DMS 273 (cell line): Measurements from ENCODE around the gene GPR137.

Source experiments
- DNase-seq: peaks from one replicate; lab custom pipeline; 2025; ENCODE audit not compliant: unreplicated experiment; lab: John Stamatoyannopoulos, UW

GPR137 gene

GRCh38 chr11:64337538-64338249 is 52.0 kb downstream of the GPR137 start:
- no peak for DNase-seq

- no peak for DNase-seq
Observed at GRCh38 chr11:64338716-64339115, 53.1 kb downstream of the GPR137 start.
